ENCODE data around the gene DAPK1.

DAPK1 gene

GRCh38 chr9:87556039-87556438, 58.4 kb downstream of the DAPK1 start:
- H3K36me3 ChIP-seq (ENCODE audit: low read depth), result no peaks in the 10 kb centered on the region
- H3K4me3 ChIP-seq (ENCODE audit: severe bottlenecking), result no peak overlapping the region
- ATAC-seq (ENCODE audit: low read depth) (no peak), DNase-seq (ENCODE audit: low spot score) (no peak)
- no peak overlapping the region for H3K27ac ChIP-seq (ENCODE audit: poor library complexity, severe bottlenecking)
- TF ChIP-seq CTCF (IDR thresholded peaks at IDR 0.05; ENCODE audit: poor library complexity, severe bottlenecking), result no peak
- H3K4me1 ChIP-seq (ENCODE audit: insufficient read depth, poor library complexity, severe bottlenecking), result no peaks in the 10 kb centered on the region
- no peaks in the 10 kb centered on the region for H3K9me3 ChIP-seq (ENCODE audit: severe bottlenecking)
- no peaks in the 10 kb centered on the region for H3K27me3 ChIP-seq (ENCODE audit: insufficient read depth, poor library complexity, severe bottlenecking)

- H3K36me3 ChIP-seq (ENCODE audit: low read depth), result no peaks in the 10 kb centered on the region
- DNase-seq (ENCODE audit: low spot score), result no peak
- no peak for ATAC-seq (ENCODE audit: low read depth)
Observed at GRCh38 chr9:87556821-87557220, 59.2 kb downstream of the DAPK1 start.

GRCh38 chr9:87557996-87558395, 60.3 kb downstream of the DAPK1 start:
- Histone ChIP-seq H3K9me3 (ENCODE audit: severe bottlenecking) (no peaks in the 10 kb centered on the region), H3K27ac (ENCODE audit: poor library complexity, severe bottlenecking) (no peak overlapping the region), H3K27me3 (ENCODE audit: insufficient read depth, poor library complexity, severe bottlenecking) (no peaks in the 10 kb centered on the region), H3K36me3 (ENCODE audit: low read depth) (no peaks in the 10 kb centered on the region), H3K4me3 (ENCODE audit: severe bottlenecking) (no peak overlapping the region), H3K4me1 (ENCODE audit: insufficient read depth, poor library complexity, severe bottlenecking) (no peaks in the 10 kb centered on the region)
- no peak for DNase-seq (ENCODE audit: low spot score)
- TF ChIP-seq CTCF (IDR thresholded peaks at IDR 0.05; ENCODE audit: poor library complexity, severe bottlenecking), result no peak
- no peak for ATAC-seq (ENCODE audit: low read depth)

More at GRCh38 chr9:87556821-87557220, 59.2 kb downstream of the DAPK1 start:
- Histone ChIP-seq H3K27me3 (ENCODE audit: insufficient read depth, poor library complexity, severe bottlenecking) (no peaks in the 10 kb centered on the region), H3K4me3 (ENCODE audit: severe bottlenecking) (no peak overlapping the region), H3K9me3 (ENCODE audit: severe bottlenecking) (no peaks in the 10 kb centered on the region), H3K4me1 (ENCODE audit: insufficient read depth, poor library complexity, severe bottlenecking) (no peaks in the 10 kb centered on the region), H3K27ac (ENCODE audit: poor library complexity, severe bottlenecking) (no peak overlapping the region)
- TF ChIP-seq CTCF (IDR thresholded peaks at IDR 0.05; ENCODE audit: poor library complexity, severe bottlenecking), result no peak

- H3K27me3 ChIP-seq (ENCODE audit: insufficient read depth, poor library complexity, severe bottlenecking), result no peaks in the 10 kb centered on the region
- H3K27ac ChIP-seq (ENCODE audit: poor library complexity, severe bottlenecking), result no peak overlapping the region
- no peak for TF ChIP-seq CTCF (IDR thresholded peaks at IDR 0.05; ENCODE audit: poor library complexity, severe bottlenecking)
- H3K4me3 ChIP-seq (ENCODE audit: severe bottlenecking), result no peak overlapping the region
- no peaks in the 10 kb centered on the region for H3K36me3 ChIP-seq (ENCODE audit: low read depth)
- DNase-seq (ENCODE audit: low spot score), result no peak
- H3K9me3 ChIP-seq (ENCODE audit: severe bottlenecking), result no peaks in the 10 kb centered on the region
- no peaks in the 10 kb centered on the region for H3K4me1 ChIP-seq (ENCODE audit: insufficient read depth, poor library complexity, severe bottlenecking)
- ATAC-seq (ENCODE audit: low read depth), result no peak
Observed at GRCh38 chr9:87558606-87559190, 61.0 kb downstream of the DAPK1 start.

- Histone ChIP-seq H3K9me3 (ENCODE audit: severe bottlenecking) (no peaks in the 10 kb centered on the region), H3K27me3 (ENCODE audit: insufficient read depth, poor library complexity, severe bottlenecking) (no peaks in the 10 kb centered on the region), H3K36me3 (ENCODE audit: low read depth) (no peaks in the 10 kb centered on the region), H3K4me1 (ENCODE audit: insufficient read depth, poor library complexity, severe bottlenecking) (no peaks in the 10 kb centered on the region), H3K4me3 (ENCODE audit: severe bottlenecking) (no peak overlapping the region), H3K27ac (ENCODE audit: poor library complexity, severe bottlenecking) (no peak overlapping the region)
- TF ChIP-seq CTCF (IDR thresholded peaks at IDR 0.05; ENCODE audit: poor library complexity, severe bottlenecking), result no peak
- DNase-seq (ENCODE audit: low spot score) (no peak), ATAC-seq (ENCODE audit: low read depth) (no peak)
Observed at GRCh38 chr9:87562062-87562461, 64.4 kb downstream of the DAPK1 start.

All from RWPE2 (cell line).